Mucosa of descending colon (tissue), 3 donors: ENCODE measurements around the gene ZNF814. TPM values are rescaled to one million over a fixed set of nuclear protein-coding genes. Genes with fewer than 3 reads are reported as not detected.
"Not testable (repeated sequence)": the region's sequence is repeated elsewhere in the genome, so short reads cannot be mapped to it uniquely, and the experiment has no call there.

Source experiments
- ATAC-seq: fragments of 200-7000 bp; cut with Tn5 transposase; one replicate; pipeline ENCODE4 v1.9.1; 2020; ENCODE audit warnings: mild to moderate bottlenecking, moderate library complexity
- DNase-seq, 3 donors: peaks; one replicate each; pipeline ENCODE4 v3.0.0-alpha.2; 2020
- H3K36me3 ChIP-seq: fragments of 200-600 bp; one replicate; pipeline ENCODE4 v1.8.0; 2021; ENCODE audit warnings: low read depth, mild to moderate bottlenecking
- H3K4me1 ChIP-seq: fragments of 200-600 bp; one replicate; pipeline ENCODE4 v1.8.0; 2021; ENCODE audit warnings: low read depth, mild to moderate bottlenecking
- H3K4me3 ChIP-seq: fragments of 200-600 bp; one replicate; pipeline ENCODE4 v1.8.0; 2021; ENCODE audit warnings: mild to moderate bottlenecking
- H3K9me3 ChIP-seq: fragments of 200-600 bp; one replicate; pipeline ENCODE4 v1.8.0; 2021; ENCODE audit warnings: mild to moderate bottlenecking
- intact Hi-C, 2 donors: fragments of 100-400 bp; cut with DNase I in 1 of 2; cut with micrococcal nuclease in 1 of 2; formaldehyde crosslinking; loops; one replicate each; pipeline versions ENCODE4 v1.11.0 to v1.11.1; 2022; cut with DNase I, micrococcal nuclease
- total RNA-seq, 3 donors: library from RNA; stranded (reverse); fragmentation: NEBNext Ultra II Directional in 2 of 3; extraction: Animal tissue kit (Norgen Biotek cat#: 25700) in 2 of 3; gene quantifications; one replicate each; pipeline versions ENCODE4 v1.2.1 to v1.2.4, GENCODE V29; 2021 to 2023
- TF ChIP-seq, protein P1 (sequence below): fragments of 200-600 bp; IDR thresholded peaks from one replicate; pipeline ENCODE4 v1.8.0; 2022; ENCODE audit warnings: antibody characterized with exemption, mild to moderate bottlenecking
- donor health status: DM: no; HTN: no; CAD: no; lungs with moderate emphysema.
- donor health status: DM: no; HTN: no; CAD: no.
- donor health status: DM: no; HTN: yes; CAD: no.

Gene ZNF814
- total RNA-seq, 3 donors from 2014 or later, result 9.1 to 24.5 (median 18.4) TPM

DNA sequence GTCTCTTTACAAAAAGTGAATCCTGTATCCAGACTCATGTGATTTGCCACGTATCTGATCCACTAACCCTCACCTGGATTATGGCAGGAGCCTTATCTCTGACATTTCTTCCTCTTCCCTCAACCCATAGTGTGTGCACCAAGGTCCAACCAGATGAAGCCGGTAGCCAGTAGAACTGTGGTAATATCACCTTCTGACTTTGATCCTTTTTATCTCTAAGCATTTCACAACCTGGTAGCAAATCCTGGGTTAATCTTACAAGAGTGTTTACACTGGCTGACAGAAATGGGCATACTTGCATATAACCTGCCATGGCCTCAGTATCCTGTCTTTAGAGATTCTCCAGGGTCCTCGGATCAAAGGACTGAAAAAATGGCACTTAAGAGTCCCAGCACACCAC lies 25.7 kb upstream of the ZNF814 start:
- H3K36me3 ChIP-seq, result peaks cover 13% of the 10 kb centered on the region
- DNase-seq (no peak), ATAC-seq (no peak)
- H3K9me3 ChIP-seq, result peaks cover 33% of the 10 kb centered on the region
- intact Hi-C loops, result no loop called here
- no peak overlapping the region for H3K4me3 ChIP-seq
- peaks cover 7% of the 10 kb centered on the region for H3K4me1 ChIP-seq
- TF ChIP-seq, protein P1, sequence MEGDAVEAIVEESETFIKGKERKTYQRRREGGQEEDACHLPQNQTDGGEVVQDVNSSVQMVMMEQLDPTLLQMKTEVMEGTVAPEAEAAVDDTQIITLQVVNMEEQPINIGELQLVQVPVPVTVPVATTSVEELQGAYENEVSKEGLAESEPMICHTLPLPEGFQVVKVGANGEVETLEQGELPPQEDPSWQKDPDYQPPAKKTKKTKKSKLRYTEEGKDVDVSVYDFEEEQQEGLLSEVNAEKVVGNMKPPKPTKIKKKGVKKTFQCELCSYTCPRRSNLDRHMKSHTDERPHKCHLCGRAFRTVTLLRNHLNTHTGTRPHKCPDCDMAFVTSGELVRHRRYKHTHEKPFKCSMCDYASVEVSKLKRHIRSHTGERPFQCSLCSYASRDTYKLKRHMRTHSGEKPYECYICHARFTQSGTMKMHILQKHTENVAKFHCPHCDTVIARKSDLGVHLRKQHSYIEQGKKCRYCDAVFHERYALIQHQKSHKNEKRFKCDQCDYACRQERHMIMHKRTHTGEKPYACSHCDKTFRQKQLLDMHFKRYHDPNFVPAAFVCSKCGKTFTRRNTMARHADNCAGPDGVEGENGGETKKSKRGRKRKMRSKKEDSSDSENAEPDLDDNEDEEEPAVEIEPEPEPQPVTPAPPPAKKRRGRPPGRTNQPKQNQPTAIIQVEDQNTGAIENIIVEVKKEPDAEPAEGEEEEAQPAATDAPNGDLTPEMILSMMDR, result no peak

- Histone ChIP-seq H3K36me3 (peaks cover 13% of the 10 kb centered on the region), H3K4me3 (no peak overlapping the region), H3K4me1 (no peaks in the 10 kb centered on the region), H3K9me3 (peaks cover 32% of the 10 kb centered on the region)
- DNase-seq (no peak), ATAC-seq (no peak)
- TF ChIP-seq, protein P1, result no peak
- intact Hi-C loops, result no loop called here
Measured at GRCh38 chr19:57907394-57907793, 18.6 kb upstream of the ZNF814 start.

- intact Hi-C loops, result no loop called here
- TF ChIP-seq, protein P1, result no peak
- ATAC-seq, result no peak
- Histone ChIP-seq H3K4me1 (no peaks in the 10 kb centered on the region), H3K4me3 (no peak overlapping the region), H3K36me3 (peaks cover 4% of the 10 kb centered on the region), H3K9me3 (peaks cover 17% of the 10 kb centered on the region)
- DNase-seq, result no peak
Measured at GRCh38 chr19:57905258-57905657, 16.4 kb upstream of the ZNF814 start.

GRCh38 chr19:57903618-57904184 lies 14.9 kb upstream of the ZNF814 start:
- TF ChIP-seq, protein P1, result no peak
- Histone ChIP-seq H3K4me1 (no peaks in the 10 kb centered on the region), H3K9me3 (peaks cover 14% of the 10 kb centered on the region), H3K4me3 (no peak overlapping the region), H3K36me3 (no peaks in the 10 kb centered on the region)
- DNase-seq (peak in 2 of 3 donors; percentile 3 to 36), ATAC-seq (no peak)
- intact Hi-C loops, result no loop called here

GRCh38 chr19:57900311-57900710 lies 11.5 kb upstream of the ZNF814 start:
- intact Hi-C loops, result no loop called here
- H3K9me3 ChIP-seq, result no peaks in the 10 kb centered on the region

DNA sequence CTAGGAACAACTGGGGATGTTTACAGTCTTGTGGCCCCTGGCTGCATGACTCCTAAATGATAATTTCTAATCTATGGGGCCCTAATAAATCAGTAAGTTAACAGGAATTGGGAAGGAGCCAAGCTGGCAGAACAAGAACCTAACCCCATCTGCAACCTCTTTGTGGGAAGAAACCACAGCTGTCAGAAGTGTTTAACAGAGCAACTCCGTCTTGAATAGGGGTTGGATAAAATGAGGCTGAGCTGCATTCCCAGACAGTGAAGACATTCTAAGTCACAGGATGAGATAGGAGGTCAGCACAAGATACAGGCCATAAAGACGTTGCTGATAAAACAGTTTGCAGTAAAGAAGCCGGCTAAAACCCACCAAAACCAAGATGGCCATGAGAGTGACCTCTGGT lies 1.9 kb upstream of the ZNF814 start:
- DNase-seq, H3K4me3 ChIP-seq, H3K36me3 ChIP-seq, intact Hi-C loops, ATAC-seq: not testable (repeated sequence)
- Histone ChIP-seq H3K9me3 (peaks cover 13% of the 10 kb centered on the region), H3K4me1 (peaks cover 16% of the 10 kb centered on the region)

More at GRCh38 chr19:57900311-57900710, 11.5 kb upstream of the ZNF814 start:
- ATAC-seq (no peak), DNase-seq (no peak)
- TF ChIP-seq, protein P1, result no peak
- Histone ChIP-seq H3K4me3 (no peak overlapping the region), H3K4me1 (no peaks in the 10 kb centered on the region), H3K36me3 (no peaks in the 10 kb centered on the region)
